K562 (cell line): ENCODE data around the gene CLDN24. TPM values are rescaled to one million over a fixed set of nuclear protein-coding genes. Genes with fewer than 3 reads are reported as not detected.

Source experiments
- ATF7 ChIP-seq: fragments of 450-650 bp; IDR thresholded peaks from 2 replicates; pipeline ENCODE4 v1.7.1; 2014; ENCODE audit warnings: mild to moderate bottlenecking, moderate library complexity
- BRD9 ChIP-seq: fragments of 450-650 bp; IDR thresholded peaks from 2 replicates; pipeline ENCODE4 v1.6.1; 2018; ENCODE audit warnings: low read depth; ENCODE audit not compliant: partially characterized antibody
- CSDE1 ChIP-seq, 2 experiments: fragments of 450-650 bp; IDR thresholded peaks; 2 replicates each; pipeline ENCODE4 v1.6.1; 2016; ENCODE audit warnings: mild to moderate bottlenecking in 1 of 2
- DMBX1 ChIP-seq: fragments of 250-450 bp; sonication (Bioruptor Pico); IDR thresholded peaks from 2 replicates; pipeline ENCODE4 v1.8.0; 2022; ENCODE audit warnings: inconsistent platforms, mild to moderate bottlenecking, moderate library complexity, borderline replicate concordance
- FOXJ3 ChIP-seq: sonication (generic); formaldehyde crosslinking; IDR thresholded peaks from 2 replicates; pipeline ENCODE4 v1.4.0; 2020; ENCODE audit warnings: mild to moderate bottlenecking, missing genetic modification reagents
- FOXM1 ChIP-seq, 2 experiments: fragments of 450-650 bp in 1 of 2; sonication (generic) in 1 of 2; formaldehyde crosslinking in 1 of 2; IDR thresholded peaks; 2 replicates each; pipeline versions ENCODE4 v1.6.1 to v1.9.0; 2017 to 2022; ENCODE audit warnings: low read depth in 2 of 2, mild to moderate bottlenecking in 2 of 2, missing genetic modification reagents in 1 of 2, moderate library complexity in 1 of 2
- GATAD2A ChIP-seq: fragments of 450-650 bp; IDR thresholded peaks from 2 replicates; pipeline ENCODE4 v1.6.1; 2017
- GTF2E2 ChIP-seq: fragments of 200-800 bp; sonication (Bioruptor generic); IDR thresholded peaks from 2 replicates; pipeline ENCODE4 v1.6.1; 2016; ENCODE audit warnings: missing genetic modification characterization, missing compliant biosample characterization
- KLF6 ChIP-seq: fragments of 250-450 bp; sonication (Bioruptor Pico); IDR thresholded peaks from 2 replicates; pipeline ENCODE4 v1.4.0; 2020; ENCODE audit warnings: mild to moderate bottlenecking, moderate library complexity, borderline replicate concordance
- MTF1 ChIP-seq: fragments of 250-450 bp; sonication (Bioruptor Pico); IDR thresholded peaks from 2 replicates; pipeline ENCODE4 v1.9.0; 2021; ENCODE audit warnings: moderate library complexity, mild to moderate bottlenecking, inconsistent platforms, borderline replicate concordance
- SRSF9 ChIP-seq: fragments of 200-400 bp; formaldehyde crosslinking; IDR thresholded peaks from 2 replicates; pipeline ENCODE4 v1.6.1; 2017; ENCODE audit warnings: low read depth, low read length, borderline replicate concordance
- STAT6 ChIP-seq: sonication (generic); formaldehyde crosslinking; IDR thresholded peaks from 2 replicates; pipeline ENCODE4 v1.8.1; 2023; ENCODE audit warnings: mild to moderate bottlenecking, missing genetic modification reagents
- U2AF1 ChIP-seq: fragments of 200-400 bp; formaldehyde crosslinking; optimal IDR thresholded peaks from 2 replicates; pipeline ENCODE3; 2017; ENCODE audit warnings: mild to moderate bottlenecking, low read depth, low read length, moderate library complexity
- ZFX ChIP-seq: sonication (generic); formaldehyde crosslinking; IDR thresholded peaks from 2 replicates; pipeline ENCODE4 v1.8.0; 2022; ENCODE audit warnings: mild to moderate bottlenecking, missing genetic modification reagents, moderate library complexity
- ZKSCAN3 ChIP-seq: fragments of 250-450 bp; sonication (Bioruptor Pico); IDR thresholded peaks from 2 replicates; pipeline ENCODE4 v1.4.0; 2020
- ZNF232 ChIP-seq: sonication (generic); formaldehyde crosslinking; IDR thresholded peaks from 2 replicates; pipeline ENCODE4 v1.8.0; 2022; ENCODE audit warnings: mild to moderate bottlenecking, missing genetic modification reagents
- ZNF274 ChIP-seq: IDR thresholded peaks from 2 replicates; pipeline ENCODE4 v1.6.1; 2011; ENCODE audit warnings: low read depth, mild to moderate bottlenecking, low read length, moderate library complexity, borderline replicate concordance
- ZNF75A ChIP-seq: fragments of 450-650 bp; formaldehyde crosslinking; IDR thresholded peaks from 2 replicates; pipeline ENCODE4 v1.4.0; 2020; ENCODE audit warnings: mild to moderate bottlenecking
- ZNF77 ChIP-seq: fragments of 250-450 bp; sonication (Bioruptor Pico); IDR thresholded peaks from 2 replicates; pipeline ENCODE4 v1.5.0; 2020
- polyA plus RNA-seq, 8 experiments: library from polyadenylated mRNA; depleted of rRNA in 4 of 8; stranded (reverse) in 5 of 8; unstranded in 3 of 8; fragments of >200 nt; fragmentation: Nextera tagmentation in 2 of 8; fragmentation: Illumina TruSeq in 1 of 8; extraction: Ambion mirVana in 2 of 8; extraction: Trizol in 1 of 8; gene quantifications; 2 replicates each; pipeline versions ENCODE4 v1.2.1 to v1.2.3, GENCODE V29; 2011 to 2014; ENCODE audit warnings: inconsistent platforms in 1 of 8, missing spikeins in 1 of 8
- total RNA-seq, 7 experiments: library from RNA; depleted of rRNA in 6 of 7; stranded (reverse); fragments of >200 nt in 6 of 7; fragmentation: Illumina TruSeq in 2 of 7; extraction: Trizol in 2 of 7; gene quantifications; 2 replicates each; pipeline versions ENCODE4 v1.2.1 to v1.2.3, GENCODE V29; 2011 to 2021; ENCODE audit warnings: low replicate concordance in 1 of 7
- TF ChIP-seq, protein P1 (sequence below): sonication (generic); formaldehyde crosslinking; IDR thresholded peaks from 2 replicates; pipeline ENCODE4 v1.8.0; 2023; ENCODE audit warnings: mild to moderate bottlenecking, missing genetic modification reagents
- TF ChIP-seq, protein P2 (sequence below), 2 experiments: fragments of 450-650 bp in 1 of 2; IDR thresholded peaks; 2 replicates each; pipeline ENCODE4 v1.6.1; 2011 to 2017; ENCODE audit warnings: low read depth in 2 of 2, antibody characterized with exemption in 1 of 2, borderline replicate concordance in 1 of 2, low read length in 1 of 2, mild to moderate bottlenecking in 1 of 2, mixed read lengths in 1 of 2; ENCODE audit not compliant: control insufficient read depth in 1 of 2

The CLDN24 gene
- total and polyA plus RNA-seq, 9 of the 15 experiments (the other 6 are each of a cell fraction or from before 2014, with no cell fraction given), result not detected

DNA sequence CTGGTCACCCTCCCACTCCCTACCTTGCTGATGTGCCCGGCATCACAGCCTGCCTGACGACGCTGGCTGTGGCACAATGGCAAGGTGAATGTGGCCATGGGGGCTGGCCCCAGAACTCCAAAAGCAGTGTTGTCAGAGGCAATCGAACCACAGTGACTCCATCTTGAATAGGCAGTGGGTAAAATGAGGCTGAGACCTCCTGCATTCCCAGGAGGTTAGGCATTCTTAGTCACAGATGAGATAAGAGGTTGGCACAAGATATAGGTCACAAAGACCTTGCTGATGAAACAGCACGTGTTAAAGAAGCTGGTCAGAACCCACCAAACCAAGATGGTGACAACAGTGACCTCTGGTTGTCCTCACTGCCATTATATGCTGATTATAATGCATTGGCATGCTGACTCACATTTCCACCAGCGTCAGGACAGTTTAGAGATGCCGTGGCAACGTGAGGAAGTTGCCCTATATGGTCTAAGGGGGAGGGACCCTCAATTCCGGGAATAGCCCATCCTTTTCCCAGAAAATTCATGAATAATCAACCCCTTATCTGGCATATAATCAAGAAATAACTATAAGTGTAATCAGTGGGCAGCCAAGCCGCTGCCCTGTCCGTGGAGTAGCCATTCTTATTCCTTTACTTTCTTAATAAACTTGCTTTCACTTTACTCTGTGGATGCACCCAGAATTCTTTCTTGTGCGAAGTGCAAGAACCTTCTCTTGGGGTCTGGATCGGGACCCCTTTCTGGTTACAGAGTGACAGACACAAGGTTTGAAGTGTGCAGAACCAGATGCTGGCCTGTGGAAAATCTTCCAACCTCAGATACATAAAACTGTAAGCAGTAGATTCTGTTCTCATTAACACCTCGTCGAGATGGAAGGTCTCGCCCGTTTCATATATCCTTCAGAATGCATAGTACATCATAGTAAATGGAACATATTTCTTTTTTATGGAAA is 26.8 kb upstream of the CLDN24 start (continued):
- TF ChIP-seq SRSF9, result no peak
- no peak for TF ChIP-seq ZNF232 (CRISPR knock-in tag)
- peak; percentile 90 for TF ChIP-seq ZNF75A (CRISPR knock-in tag)
- TF ChIP-seq ATF7, result peak; percentile 77
- TF ChIP-seq, protein P1, sequence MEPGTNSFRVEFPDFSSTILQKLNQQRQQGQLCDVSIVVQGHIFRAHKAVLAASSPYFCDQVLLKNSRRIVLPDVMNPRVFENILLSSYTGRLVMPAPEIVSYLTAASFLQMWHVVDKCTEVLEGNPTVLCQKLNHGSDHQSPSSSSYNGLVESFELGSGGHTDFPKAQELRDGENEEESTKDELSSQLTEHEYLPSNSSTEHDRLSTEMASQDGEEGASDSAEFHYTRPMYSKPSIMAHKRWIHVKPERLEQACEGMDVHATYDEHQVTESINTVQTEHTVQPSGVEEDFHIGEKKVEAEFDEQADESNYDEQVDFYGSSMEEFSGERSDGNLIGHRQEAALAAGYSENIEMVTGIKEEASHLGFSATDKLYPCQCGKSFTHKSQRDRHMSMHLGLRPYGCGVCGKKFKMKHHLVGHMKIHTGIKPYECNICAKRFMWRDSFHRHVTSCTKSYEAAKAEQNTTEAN (CRISPR knock-in tag), result no peak
- TF ChIP-seq GTF2E2 (tag), result peak; percentile 94; the same call in 1 of the 2 replicates
- TF ChIP-seq, protein P2, sequence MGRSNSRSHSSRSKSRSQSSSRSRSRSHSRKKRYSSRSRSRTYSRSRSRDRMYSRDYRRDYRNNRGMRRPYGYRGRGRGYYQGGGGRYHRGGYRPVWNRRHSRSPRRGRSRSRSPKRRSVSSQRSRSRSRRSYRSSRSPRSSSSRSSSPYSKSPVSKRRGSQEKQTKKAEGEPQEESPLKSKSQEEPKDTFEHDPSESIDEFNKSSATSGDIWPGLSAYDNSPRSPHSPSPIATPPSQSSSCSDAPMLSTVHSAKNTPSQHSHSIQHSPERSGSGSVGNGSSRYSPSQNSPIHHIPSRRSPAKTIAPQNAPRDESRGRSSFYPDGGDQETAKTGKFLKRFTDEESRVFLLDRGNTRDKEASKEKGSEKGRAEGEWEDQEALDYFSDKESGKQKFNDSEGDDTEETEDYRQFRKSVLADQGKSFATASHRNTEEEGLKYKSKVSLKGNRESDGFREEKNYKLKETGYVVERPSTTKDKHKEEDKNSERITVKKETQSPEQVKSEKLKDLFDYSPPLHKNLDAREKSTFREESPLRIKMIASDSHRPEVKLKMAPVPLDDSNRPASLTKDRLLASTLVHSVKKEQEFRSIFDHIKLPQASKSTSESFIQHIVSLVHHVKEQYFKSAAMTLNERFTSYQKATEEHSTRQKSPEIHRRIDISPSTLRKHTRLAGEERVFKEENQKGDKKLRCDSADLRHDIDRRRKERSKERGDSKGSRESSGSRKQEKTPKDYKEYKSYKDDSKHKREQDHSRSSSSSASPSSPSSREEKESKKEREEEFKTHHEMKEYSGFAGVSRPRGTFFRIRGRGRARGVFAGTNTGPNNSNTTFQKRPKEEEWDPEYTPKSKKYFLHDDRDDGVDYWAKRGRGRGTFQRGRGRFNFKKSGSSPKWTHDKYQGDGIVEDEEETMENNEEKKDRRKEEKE (IDR thresholded peaks at IDR 0.05; ENCODE audit: borderline replicate concordance in 1 of 2, control insufficient read depth in 1 of 2, low read depth in 2 of 2, low read length in 1 of 2), result no peak; a peak in 1 of 4 replicates
- TF ChIP-seq GATAD2A, result 0 out of 2 replicates have a peak, but pooled peaks have one; percentile 69
- TF ChIP-seq ZFX (CRISPR knock-in tag), result no peak
- TF ChIP-seq CSDE1 (IDR thresholded peaks at IDR 0.05), result no peak; a peak in 1 of 4 replicates
- TF ChIP-seq U2AF1, result no peak
- peak; percentile 90 for TF ChIP-seq ZNF77 (CRISPR knock-in tag)
- peak; percentile 83 for TF ChIP-seq ZKSCAN3 (CRISPR knock-in tag)
- TF ChIP-seq MTF1 (CRISPR knock-in tag), result peak; percentile 94
- TF ChIP-seq DMBX1 (CRISPR knock-in tag), result peak; percentile 99
- TF ChIP-seq STAT6 (CRISPR knock-in tag), result no peak
- TF ChIP-seq BRD9, result no peak
- TF ChIP-seq FOXM1 (IDR thresholded peaks at IDR 0.05; ENCODE audit: low read depth), result no peak
- no peak for TF ChIP-seq FOXM1 (CRISPR knock-in tag; IDR thresholded peaks at IDR 0.05; ENCODE audit: low read depth)
- TF ChIP-seq KLF6 (CRISPR knock-in tag), result peak; percentile 99
- TF ChIP-seq ZNF274, result no peak
- no peak for TF ChIP-seq FOXJ3
